Hippocampal formation (tissue), 2 donors: ENCODE results near the gene PLXNA1.
A peak's percentile ranks its signal among the peaks of the same experiment; 100 is the strongest.

Experiments used
- DNase-seq, 2 donors: peaks; one replicate each; lab custom pipeline; 2025; lab: John Stamatoyannopoulos, UW

PLXNA1 gene

GRCh38 chr3:126982471-126983175, at the start of gene PLXNA1:
PLXNA1 (plus strand) TSS chr3:126983115; CDS start chr3:126988594, 5,479 bp downstream.
- DNase-seq: peak; percentile 14 to 68

GRCh38 chr3:126934031-126934531, 48.8 kb upstream of the PLXNA1 start:
- DNase-seq: no peak

- DNase-seq: no peak
These were observed 47.9 kb upstream of the PLXNA1 start for GRCh38 chr3:126934991-126935390.

- DNase-seq: no peak
These were observed 47.0 kb upstream of the PLXNA1 start for GRCh38 chr3:126935756-126936509.

- DNase-seq: no peak
These were observed 46.0 kb upstream of the PLXNA1 start for GRCh38 chr3:126936853-126937425.

- DNase-seq: no peak
These were observed 45.4 kb upstream of the PLXNA1 start for GRCh38 chr3:126937533-126937932.

- no peak for DNase-seq
These were observed 44.9 kb upstream of the PLXNA1 start for GRCh38 chr3:126937973-126938372.

GRCh38 chr3:126938520-126939337, 44.2 kb upstream of the PLXNA1 start:
- no peak for DNase-seq

- peak in 1 of 2 donors; percentile 31 for DNase-seq
These were observed 43.6 kb upstream of the PLXNA1 start for GRCh38 chr3:126939338-126939718.

- no peak for DNase-seq
These were observed 43.2 kb upstream of the PLXNA1 start for GRCh38 chr3:126939733-126940132.

- DNase-seq: no peak
These were observed 41.1 kb upstream of the PLXNA1 start for GRCh38 chr3:126941721-126942270.

- no peak for DNase-seq
These were observed 38.6 kb upstream of the PLXNA1 start for GRCh38 chr3:126944089-126944965.

- no peak for DNase-seq
These were observed 37.7 kb upstream of the PLXNA1 start for GRCh38 chr3:126945171-126945721.

- DNase-seq: no peak
These were observed 37.0 kb upstream of the PLXNA1 start for GRCh38 chr3:126945891-126946290.

- no peak for DNase-seq
These were observed 36.5 kb upstream of the PLXNA1 start for GRCh38 chr3:126946405-126946804.

- DNase-seq: no peak
These were observed 35.5 kb upstream of the PLXNA1 start for GRCh38 chr3:126947429-126947828.

- DNase-seq: no peak
These were observed 33.9 kb upstream of the PLXNA1 start for GRCh38 chr3:126948980-126949535.

- DNase-seq: no peak
These were observed 31.4 kb upstream of the PLXNA1 start for GRCh38 chr3:126951561-126951960.

- no peak for DNase-seq
These were observed 30.5 kb upstream of the PLXNA1 start for GRCh38 chr3:126952261-126952982.
